GM18867 (cell line): ENCODE measurements around the gene NPHP4.
"Not testable (repeated sequence)": the region's sequence is repeated elsewhere in the genome, so short reads cannot be mapped to it uniquely, and the experiment has no call there.

Experiments used
- ATAC-seq: cut with Tn5 transposase; IDR thresholded peaks from one replicate; pipeline ENCODE4 v1.9.1; 2021; ENCODE audit warnings: mild to moderate bottlenecking, moderate library complexity; ENCODE audit not compliant: unreplicated experiment

The NPHP4 gene

GRCh38 chr1:5898266-5898665, 94.0 kb downstream of the NPHP4 start:
- ATAC-seq, result no peak

GRCh38 chr1:5896706-5897660, 95.2 kb downstream of the NPHP4 start:
- ATAC-seq, result no peak

GRCh38 chr1:5895446-5896406, 96.5 kb downstream of the NPHP4 start:
- ATAC-seq, result no peak

- not testable (repeated sequence) for ATAC-seq
Measured at GRCh38 chr1:5893699-5894278, 98.4 kb downstream of the NPHP4 start.

GRCh38 chr1:5892329-5892728, 99.9 kb downstream of the NPHP4 start:
- ATAC-seq, result no peak

DNA sequence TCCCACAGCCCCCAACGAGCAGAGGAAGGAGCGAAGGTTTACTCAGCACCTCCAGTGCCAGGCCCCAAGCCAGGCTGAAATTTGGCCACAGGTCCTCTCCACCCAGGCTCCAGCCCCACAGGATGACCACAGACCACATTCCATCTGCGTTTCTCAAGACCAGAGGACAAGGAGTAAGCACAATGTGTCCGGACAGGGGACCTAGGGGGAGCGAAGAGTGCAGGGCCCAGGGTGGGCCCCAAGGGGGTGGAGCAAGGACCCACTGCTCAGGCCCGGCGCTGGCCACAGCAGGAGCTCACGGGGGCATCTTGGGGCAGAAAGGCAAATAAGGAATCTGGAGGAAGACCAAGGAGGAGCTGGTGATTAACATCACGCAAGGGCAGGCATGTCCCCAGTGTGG, 100.5 kb downstream of the NPHP4 start:
- no peak for ATAC-seq

- ATAC-seq, result no peak
Measured at GRCh38 chr1:5891137-5891536, 101.1 kb downstream of the NPHP4 start.

- no peak for ATAC-seq
Measured at GRCh38 chr1:5890346-5891106, 101.7 kb downstream of the NPHP4 start.

DNA sequence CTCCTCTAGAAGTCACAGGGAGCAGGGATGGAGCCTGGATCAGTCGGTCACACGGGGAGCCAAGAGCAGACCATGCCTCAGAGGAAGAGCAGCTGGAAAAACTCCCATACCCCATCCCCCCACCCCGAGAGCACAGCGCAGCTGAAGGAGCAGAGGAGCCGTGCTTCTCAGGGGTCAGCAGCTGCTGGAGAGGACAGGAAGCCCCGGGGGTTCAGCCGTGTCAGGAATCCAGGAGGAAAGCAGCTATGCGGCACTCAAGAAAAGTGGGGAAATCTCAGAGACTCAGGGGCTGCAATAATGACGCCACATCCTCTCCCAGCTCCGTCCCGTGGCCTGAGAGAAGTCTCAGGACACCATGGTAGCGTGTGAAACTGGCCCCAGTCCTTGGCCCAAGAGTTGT, 102.3 kb downstream of the NPHP4 start:
- ATAC-seq, result no peak

- no peak for ATAC-seq
Measured at GRCh38 chr1:5889462-5889861, 102.8 kb downstream of the NPHP4 start.

DNA sequence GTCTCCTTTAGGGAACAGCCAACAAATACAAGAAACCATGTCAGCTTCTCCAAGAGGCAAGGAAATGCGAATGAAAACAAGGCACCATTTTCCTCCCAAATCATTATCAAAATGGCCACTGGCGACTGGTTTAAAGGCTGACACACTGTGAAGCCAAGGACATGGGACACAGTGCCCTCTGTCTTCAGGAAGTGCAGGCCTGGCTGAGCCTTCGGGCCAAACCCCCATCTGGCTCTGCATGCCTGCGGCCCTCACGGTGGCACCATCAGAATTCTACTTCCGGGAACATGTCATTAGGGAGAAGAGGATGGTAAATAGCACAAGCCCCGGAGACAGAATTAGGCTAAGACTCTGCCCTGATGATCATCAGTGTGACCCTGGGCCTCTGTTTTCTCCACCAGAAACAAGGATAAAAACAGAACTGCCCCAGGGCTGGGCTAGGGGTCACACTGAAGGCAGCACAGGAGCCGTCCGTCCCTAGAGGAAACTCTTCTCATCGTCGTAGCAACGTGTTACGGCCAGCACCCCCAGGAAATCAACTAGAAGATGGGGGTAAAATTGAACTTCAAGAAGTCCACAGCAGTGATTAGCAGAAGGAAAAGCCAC, 103.5 kb downstream of the NPHP4 start:
- ATAC-seq, result no peak

GRCh38 chr1:5887971-5888361, 104.3 kb downstream of the NPHP4 start:
- ATAC-seq, result no peak

GRCh38 chr1:5887349-5887970, 104.8 kb downstream of the NPHP4 start:
- ATAC-seq, result no peak

DNA sequence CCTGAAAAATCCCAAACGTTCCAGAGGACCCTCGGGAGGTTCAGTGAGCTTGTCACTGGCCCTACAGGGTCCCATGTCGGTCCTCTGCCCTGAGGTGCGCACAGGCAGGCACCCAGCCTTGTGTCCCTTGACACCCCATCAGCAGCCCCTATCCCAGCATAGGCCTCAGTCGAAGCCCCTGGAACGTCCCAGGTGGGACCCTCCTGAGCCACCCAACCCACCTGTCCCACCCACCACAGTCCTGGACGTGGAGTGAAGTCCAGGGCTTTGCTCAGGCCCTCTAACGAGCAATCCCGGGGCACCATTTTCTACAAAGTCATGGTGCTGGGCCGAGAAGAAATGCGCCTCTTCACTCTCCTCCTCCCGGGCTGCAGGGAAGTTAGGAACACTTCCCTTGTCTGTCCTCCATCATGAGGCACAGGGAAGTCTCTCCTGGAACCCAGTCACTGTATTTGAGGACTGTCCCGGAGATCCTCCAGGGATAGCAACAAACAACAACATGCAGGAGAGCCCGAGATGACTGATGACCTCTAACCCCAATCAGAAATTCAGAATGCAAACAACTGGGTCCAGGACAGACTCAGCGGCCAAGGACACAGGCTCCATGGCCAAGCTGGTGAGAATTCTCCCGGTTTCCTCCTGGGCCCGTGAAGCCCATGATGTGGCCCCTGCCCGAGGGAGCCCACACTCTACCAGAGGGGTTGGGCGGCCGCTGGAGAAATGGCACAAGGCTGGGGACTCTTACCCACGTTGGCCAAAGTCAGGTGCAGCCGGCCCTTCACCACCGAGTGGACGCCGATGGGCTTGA, 105.5 kb downstream of the NPHP4 start:
- no peak for ATAC-seq

- no peak for ATAC-seq
Measured at GRCh38 chr1:5886140-5886483, 106.1 kb downstream of the NPHP4 start.

DNA sequence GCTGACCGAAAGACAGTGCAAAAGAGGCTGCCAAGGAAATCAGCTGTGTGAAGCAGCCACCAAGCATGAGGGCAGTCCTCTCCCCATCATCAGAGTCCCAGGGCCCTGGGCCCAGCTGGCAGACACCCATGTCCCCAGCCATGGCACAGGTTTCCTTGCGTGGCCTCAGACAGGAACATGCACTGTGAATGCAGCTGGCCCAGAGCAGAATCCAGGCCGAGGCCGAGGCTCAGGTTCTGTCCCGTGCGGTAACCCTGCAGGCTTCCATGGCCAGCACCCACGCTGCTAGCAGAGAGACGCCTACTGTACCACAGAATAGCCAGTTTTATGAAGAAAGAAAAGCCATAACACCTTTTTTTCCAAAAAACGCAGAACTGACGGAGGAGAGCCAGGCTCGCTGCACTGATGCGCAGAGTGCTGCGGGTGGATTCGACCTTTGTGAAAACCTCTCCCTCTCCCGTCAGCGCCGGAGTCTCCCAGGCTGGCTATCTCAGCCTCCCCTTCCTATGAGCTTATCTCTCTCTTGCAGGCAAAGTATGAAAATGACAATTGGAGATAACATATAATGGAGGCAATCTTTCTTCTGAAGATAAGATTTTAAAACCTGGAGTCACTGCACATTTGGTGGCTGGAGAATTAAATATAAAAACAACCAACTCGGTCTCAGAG, 106.6 kb downstream of the NPHP4 start:
- no peak for ATAC-seq

DNA sequence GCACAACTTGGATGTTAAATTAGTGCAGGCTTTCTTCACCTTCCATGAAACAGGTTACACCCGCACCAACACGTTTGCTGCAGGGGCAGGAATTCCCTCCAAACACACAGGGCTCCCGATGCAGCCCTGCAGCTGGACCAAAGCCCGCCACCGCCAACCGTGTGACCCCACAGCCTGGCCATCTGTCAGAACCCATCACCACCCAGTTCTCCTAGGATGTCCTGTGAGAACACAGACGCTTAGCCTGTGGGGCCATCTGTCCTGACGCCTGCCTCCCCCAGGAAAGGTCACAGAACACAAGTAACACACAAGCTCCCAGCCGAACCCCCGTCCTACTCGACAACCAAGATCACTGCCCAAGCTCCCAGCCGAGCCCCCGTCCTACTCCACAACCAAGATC, 108.1 kb downstream of the NPHP4 start:
- no peak for ATAC-seq
